DMS53 treated with DMSO at 0.1 percent for 48 hours (cell line): Measurements from ENCODE around the gene KRT80.

Source experiments
- DNase-seq: peaks from one replicate; lab custom pipeline; 2025; ENCODE audit not compliant: unreplicated experiment; lab: John Stamatoyannopoulos, UW

The KRT80 gene

DNA sequence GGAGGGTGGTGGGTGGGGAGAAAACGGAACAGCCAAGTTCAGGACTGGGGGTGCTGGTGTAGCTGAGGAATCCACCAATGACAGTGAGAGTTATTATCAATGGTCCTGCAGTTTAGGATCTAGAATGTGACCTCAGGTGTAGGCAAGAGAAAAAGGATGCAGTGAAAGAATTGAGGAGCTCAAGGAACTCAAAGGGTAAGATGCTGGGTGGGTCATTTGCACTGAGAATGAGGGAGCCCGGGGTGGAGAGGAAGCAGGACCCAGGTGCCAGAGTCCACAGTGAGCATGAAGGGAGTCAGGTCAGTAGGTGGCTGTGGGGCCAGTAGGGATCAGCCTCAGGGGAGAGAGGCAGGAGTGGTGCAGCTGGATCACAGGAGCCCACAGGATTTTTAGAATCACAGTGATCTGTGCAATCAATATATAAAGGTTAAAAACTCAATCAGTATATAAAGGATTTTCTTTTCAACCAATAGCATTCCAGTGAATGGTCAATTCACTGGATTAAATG, 38.1 kb upstream of the KRT80 start:
- DNase-seq = no peak

DNA sequence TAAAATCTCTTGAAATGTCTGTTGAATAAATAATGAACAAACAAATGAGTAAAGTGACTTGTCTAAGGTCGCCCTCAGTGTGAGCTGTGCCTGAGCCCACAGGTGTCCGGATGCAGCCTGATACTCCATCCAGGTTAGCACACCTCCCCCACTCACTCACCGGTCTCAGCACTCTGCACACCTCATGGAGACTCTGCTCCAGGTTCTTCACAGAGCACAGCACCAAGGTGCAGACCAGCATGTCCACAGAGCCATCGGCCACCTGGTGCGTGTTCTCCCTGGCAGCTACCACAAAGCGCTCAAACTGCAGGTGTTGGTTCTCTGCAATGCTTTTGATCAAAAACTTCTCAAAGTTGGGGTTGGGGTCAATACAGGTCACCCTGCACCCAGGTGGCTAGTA, 37.1 kb upstream of the KRT80 start:
- DNase-seq = no peak

DNA sequence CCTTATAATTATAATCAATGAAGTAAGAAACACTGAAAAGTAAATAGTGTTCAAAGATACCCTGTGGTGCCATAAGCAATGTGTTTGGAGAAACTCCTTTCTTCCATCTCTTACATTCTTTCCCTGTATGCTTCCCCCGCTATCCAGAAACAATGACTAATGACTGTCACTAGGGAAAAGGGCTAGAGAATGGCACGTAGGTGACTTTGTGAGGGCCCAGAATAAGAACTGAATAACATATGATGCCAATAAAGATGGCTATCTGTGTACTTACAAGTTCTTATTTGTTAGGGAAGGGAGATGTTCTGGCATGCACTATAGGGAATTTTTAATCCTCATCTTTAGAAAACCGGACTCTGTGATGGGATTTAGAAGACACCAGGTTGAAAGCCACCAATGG, 36.6 kb upstream of the KRT80 start:
- no peak for DNase-seq

DNA sequence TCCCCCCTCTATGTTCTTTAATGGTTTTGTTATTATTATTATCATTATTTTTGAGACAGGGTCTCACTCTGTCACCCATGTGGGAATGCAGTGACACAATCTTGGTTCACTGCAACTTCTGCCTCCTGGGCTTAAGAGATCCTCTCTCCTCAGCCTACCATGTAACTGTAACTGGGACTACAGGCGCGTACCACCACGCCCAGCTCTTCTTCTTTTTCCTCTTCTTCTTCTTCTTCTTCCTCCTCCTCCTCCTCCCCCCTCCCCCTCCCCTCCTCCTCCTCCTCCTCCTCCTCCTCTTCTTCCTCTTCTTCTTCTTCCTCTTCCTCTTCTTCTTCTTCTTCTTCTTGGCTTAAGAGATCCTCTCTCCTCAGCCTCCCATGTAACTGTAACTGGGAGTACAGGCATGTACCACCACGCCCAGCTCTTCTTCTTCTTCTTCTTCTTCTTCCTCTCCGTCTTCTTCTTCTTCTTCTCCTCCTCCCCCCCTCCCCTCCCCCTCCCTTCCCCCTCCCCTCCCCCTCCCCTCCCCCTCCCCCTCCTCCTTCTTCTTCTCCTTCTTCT, 35.9 kb upstream of the KRT80 start:
- no peak for DNase-seq

DNA sequence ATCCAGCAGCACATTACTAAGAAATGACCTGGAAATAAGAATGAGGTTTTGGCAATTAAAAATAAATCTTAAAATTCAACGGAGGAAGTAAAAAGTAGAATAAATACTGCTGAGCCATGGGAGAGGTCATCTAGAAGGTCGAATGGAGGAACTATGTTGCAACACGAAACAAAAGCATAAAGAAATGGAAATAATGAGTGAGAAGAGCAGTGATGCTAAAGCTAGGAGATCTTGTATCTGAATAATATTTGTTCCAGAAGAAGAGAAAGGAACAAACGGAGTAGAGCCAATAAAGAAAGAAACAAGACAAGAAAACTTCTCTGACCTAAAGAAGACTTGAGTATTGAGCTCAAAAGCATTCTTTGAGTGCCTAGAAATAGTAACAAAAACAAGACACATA, 34.6 kb upstream of the KRT80 start:
- no peak for DNase-seq

DNA sequence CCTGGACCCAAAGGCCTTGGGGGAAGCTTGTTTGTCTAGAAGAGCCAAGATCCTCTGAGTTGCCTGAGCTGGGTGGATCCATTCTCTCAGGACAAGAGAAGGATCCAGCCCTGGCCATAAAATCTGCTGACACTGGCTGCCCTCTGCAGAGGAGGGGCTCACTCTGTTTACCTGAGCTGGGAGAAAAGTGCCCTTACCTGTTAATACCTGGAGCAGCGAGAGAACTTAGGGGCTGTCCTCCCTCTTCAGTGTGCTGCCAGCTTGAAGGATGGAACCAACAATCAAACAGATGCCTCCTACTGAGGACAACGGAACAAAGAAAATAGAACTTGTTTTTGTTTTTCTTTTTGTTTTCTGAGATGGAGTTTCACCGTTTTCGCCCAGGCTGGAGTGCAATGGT, 33.9 kb upstream of the KRT80 start:
- no peak for DNase-seq

DNA sequence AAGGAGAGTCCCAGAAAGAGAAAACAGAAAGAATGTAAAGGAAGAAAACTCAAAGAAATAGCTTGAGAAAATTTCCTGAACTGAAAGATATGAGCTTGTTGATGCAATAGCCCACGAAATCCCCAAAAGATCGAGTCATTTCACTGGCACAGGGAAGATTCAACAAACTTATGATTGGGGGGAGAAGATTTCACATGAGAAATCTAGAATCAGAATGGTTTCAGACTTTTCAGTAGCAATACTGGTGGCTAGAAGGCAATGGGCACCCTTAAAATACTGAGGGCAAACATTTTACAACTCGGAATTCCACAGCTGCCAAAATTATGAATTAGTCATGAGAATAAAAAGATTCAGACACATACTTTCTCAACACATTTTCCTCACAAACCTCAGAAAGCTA, 32.3 kb upstream of the KRT80 start:
- DNase-seq = no peak

DNA sequence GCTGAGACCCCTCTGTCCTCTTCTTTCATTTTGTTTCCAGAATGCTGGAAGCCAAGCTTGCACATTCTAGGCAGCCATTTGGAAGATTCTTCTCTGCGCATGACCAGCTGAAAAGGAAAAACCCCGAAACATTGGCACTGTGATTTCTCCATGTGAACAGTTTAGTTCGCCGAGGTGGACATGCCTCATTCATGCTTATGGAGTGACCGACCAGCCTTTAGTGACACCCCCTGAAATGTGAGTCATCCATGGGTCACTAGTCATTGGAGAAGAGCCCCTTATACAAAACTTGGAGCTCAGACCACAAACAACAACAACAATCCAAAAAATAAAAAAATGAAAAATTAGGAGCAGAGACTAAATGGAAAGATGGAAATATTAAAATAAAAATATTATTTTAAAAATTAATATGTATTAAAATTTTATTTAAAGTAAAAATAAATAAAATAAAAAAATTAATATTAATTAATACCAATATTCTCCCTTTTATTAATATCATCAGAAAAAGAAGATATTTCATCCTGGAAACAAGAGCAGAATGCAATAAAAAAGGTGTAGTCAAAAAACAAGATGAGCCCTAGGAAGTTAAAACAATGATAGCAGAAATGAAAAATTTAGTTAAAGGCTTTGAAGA, 31.7 kb upstream of the KRT80 start:
- no peak for DNase-seq

DNA sequence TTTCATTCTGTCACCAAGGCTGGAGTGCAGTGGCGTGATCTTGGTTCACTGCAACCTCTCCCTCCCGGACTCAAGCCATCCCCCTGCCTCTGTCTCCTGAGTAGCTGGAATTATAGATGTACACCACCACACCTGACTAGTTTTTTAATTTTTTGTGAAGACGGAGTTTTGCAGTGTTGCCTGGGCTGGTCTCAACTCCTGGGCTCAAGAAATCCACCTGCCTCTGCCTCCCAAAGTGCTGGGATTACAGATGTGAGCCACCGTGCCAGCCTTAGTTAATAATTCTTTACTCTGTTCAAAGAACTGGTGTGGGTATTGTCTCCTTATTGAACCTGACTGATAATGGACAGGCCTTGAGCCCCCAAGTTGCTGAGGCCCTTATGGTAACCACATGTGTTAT, 30.9 kb upstream of the KRT80 start:
- DNase-seq = no peak

DNA sequence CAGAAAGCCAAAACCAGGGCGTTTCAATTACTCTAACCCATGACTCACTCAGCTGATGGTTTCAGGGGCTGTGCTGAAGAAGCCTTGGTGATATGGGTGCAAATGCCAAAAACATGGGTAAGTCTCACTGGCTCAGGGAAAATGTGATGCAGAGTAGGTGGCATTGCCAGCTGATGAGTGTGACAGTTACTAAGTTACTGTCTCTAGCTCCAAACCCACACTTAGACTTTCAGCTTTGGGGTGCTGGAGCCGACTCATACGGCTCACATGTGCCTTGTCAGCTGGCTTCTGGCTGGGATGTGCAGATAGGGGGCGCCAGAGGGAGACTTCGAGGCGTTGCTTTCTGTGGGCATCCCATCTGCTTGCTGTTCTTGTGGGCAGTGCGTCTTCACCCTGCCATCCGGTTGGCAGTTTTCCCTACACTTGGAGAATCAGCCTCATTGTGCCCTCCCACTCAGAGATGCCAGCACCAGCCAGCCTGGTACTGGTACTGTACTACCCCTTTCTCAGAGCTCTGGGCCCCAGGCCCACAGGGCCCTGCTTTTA, 30.2 kb upstream of the KRT80 start:
- peak; percentile 73 for DNase-seq

DNA sequence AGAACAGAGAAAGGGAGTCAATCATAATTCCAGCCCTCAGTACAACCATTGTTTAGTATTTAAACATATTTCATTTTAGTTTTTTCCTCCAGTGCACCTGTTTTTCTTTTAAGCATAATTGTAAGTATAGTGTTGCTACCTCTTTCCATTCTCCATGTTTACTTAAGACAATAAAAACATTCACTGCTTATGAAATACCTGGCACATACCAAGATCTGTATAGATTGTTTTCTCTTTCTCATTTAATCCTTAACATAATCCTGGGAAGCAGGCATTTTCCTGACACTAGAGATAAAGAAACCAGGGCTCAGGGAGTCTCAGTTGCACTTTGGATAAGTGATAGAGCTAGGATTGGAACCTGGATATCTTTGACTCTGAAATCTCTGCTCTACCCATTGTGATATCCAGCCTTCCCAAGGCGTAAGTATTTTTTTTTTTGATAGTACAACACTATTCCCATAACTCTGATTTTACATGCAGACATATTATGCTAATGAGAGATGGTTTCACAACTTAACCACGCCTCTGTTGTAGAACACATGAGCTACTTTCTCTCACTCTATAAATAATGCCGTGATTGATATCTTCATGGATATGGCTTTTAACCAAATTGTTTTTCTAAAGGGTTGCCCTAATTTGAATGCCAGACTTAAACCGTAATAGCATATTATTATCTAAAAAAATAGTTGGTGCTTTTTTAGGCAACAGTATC, 29.4 kb upstream of the KRT80 start:
- DNase-seq = no peak

DNA sequence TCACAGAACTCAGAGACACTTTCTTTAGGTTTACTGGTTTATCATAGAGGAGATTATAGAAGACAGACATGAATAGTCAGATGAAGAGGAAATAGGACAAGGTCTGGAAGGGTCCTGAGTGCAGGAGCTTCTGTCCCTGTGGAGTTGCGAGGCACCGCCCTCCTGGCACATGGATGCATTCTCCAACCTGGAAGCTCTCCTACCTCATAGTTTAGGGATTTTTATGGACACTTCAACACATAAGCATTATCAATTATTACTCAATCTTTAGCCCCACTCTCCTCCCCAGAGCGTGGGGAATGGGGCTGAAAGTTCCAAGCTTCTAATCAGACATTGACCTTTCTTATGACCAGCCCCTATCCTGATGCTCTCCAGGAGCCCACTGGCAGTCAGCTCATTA, 28.7 kb upstream of the KRT80 start:
- DNase-seq = no peak

DNA sequence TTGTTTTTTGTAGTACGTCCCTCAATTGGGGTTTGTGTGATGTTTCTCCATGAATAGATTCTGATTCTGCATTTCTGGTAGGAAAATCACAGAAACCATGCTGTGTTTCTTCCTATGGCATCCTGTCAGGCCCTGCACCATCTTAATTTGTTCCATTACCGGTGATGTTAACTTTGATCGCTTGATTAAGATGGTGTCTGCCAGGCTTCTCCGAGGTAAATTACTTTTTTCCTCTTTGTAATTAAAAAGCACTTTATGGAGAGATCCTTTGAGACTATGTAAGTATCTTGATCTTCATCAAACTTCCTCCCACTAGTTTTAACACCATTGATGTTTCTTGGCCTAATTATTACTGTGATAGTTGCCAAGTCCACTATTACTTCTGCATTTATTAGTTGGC, 26.2 kb upstream of the KRT80 start:
- DNase-seq = no peak

DNA sequence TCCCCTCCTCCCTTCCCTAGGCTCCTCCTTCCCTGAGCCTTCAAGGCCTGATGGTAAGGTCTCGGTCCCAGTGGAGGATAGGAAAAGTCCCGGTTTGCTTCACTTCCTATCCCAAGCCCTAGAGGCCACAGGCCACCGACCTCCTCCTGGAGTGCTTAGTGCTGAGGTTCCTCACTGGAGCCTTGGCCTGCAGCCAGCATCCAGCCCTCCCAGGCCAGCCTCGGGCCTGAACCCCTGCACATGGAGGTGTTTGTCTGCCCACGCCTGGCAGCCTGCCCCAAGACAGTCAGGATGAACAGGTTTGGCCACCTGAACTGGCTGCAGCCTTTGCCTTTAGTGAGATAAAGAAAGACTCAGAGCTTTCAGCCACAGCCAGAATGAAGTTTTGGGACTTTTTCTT, 25.4 kb upstream of the KRT80 start:
- DNase-seq = peak; percentile 98

DNA sequence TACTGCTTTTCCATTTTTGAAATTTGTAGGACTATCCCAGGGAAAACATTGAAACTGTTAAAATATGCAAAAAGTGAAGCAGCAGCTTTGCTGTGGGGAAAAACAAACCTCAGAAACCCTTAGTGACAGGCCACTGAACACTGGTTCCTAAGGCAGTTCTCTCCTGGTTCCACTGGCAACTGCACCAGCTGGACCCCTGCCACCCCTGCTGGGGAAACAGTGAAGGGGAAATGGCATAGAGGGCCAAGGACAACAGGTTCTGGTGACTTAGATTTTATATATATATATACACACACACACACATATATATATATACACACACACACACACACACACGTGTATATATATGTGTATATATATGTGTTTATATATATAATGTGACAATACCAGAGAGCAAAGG, 25.0 kb upstream of the KRT80 start:
- DNase-seq = no peak

DNA sequence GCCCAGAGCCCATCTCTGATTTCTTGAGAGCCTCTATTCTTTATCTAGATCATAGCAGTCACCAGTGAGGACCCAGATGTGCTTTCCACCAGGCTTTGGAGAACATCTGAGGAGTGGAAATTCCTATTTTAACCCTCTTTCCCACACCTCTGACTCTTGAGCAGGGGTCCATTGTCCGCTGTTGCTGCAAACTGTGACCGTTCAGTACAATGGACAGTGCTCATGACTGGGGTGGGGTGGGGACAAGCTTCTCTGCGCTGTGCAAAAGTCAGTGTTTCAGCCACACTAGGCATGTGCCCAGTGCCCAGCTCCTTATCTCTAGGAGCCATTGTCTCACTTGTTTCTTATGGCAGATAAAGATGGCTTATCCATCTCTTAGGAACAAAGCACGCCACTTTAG, 24.3 kb upstream of the KRT80 start:
- DNase-seq = no peak

DNA sequence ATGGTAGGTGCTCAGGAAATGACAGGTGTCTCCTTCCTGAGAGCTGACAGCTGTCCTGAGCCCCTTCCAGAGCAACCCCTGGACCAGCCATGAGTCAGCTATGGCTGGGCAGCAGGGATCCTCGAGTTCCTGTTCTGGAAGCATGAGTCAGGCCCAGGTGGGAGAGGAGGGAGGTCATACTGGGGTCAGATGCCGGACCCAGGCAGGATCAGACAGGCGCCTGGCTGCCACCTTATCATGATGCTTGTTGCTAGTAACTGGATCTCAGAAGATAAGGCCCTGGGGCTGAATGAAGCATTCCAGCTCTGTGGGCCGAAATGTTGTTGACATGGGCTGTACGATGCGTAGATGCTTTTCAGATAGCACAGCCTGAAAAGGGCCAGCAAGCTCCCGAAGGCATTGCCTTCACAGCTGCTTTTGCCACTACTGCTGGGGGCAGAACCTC, 23.8 kb upstream of the KRT80 start:
- peak; percentile 93 for DNase-seq

DNA sequence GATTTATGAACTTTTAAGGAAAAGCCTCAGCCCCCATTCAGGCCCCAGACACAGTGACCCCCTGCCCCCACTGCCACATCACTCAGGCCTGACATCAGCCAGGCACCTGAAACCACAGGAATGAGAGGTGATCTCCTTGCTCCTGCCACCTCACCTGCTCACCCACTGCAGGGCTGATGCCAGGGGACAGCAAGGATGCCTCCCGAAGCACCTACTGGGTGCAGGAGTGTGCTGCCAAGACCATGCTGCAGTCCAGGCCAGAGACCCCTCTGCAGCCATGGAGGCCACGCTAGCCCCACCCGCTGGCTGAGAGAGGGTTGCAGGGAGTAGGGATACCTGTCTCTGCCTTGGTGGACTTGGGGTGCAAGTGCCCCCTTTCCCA, 22.6 kb upstream of the KRT80 start:
- no peak for DNase-seq

DNA sequence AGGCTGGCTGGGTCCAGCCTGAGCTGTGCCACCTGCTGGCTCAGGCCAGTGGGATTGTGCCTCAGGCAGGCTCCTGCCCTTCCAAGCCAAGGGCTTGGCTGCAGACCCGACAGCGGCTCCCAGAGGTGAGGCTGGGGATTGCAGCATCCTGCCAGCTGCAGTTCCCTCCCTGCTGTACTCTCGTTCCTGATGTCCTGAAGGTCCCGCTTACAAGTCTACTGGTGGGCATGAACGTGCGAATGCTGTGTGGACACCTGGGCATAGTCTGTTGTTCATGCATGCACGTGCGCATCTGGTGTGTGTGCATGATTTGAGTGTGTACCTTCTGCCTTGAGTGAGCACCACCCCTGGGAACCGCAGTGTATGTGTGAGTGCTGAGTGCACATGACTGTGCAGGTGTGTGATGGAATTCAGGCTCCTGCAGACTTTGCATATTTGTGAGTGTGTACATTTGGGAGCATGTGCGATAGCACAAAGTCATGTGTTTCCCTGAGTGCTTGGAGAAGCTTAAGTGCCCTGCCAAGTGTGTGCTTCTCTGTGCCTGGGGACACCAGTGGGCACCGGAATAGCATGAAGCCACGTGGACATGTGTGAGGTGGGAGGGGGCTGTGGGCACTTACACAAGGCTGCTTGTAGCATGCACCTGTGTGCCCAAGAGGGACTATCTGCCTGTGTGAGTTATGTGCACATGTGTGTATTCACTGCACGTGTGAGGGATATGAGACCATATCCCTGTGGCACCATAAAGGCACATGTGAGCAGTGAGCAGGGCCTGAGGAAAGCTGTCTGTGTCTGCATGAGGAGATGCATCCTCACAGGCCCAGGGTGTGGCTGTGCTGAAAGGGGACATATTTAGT, 22.0 kb upstream of the KRT80 start:
- DNase-seq = peak; percentile 97

DNA sequence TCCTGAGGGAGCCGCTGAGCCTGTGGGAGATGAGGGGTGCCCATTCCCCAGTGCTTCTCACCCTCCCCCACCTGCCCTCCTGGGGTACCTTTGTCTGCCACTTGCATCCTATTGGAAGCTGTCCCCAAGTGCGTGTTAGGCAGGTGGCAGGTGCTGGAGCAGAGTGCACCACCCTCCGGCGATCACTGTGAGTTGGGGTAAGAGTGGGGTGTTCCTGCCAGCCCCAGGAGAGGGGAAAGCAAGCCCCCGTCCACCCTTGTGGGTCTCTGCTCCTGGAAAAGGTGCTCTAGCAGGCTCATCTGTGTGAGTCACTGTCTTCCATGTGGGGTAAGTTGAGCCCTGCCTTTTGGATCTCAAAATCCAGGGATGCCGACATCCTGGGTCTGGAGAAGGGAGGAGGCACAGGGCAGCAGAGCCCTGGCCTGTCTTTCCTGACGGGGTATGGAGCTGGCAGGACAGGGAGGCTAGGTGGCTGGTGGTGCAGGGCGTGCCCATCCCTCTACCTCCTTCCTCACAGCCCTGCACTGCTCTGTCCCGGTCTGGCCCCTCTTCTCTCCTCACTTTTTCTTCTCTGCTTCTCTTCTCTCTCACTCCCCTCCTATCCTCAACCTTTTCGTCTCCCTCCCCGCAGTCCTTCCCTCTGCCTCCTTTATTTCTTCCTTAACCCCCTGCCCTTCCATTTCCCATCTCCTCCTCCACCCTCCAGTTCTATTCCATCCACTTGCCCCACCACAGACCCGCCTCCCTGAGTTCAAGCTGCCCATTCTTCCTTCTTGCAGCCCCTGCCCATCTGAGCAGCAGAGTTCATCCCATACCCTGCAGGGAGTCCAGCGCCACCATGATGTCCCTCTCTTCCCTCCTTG, 21.1 kb upstream of the KRT80 start:
- no peak for DNase-seq
